GM23338 (cell line): ENCODE results near the gene BRME1.

Experiments used
- CREB1 ChIP-seq: fragments of 250-450 bp; sonication (Bioruptor Pico); IDR thresholded peaks from 2 replicates; pipeline ENCODE4 v1.5.0; 2020; ENCODE audit warnings: low read depth, mild to moderate bottlenecking, moderate library complexity
- EZH2 ChIP-seq: fragments of 200-600 bp; sonication (generic); IDR thresholded peaks from one replicate; pipeline ENCODE4 v1.8.0; 2017; ENCODE audit warnings: antibody characterized with exemption, mild to moderate bottlenecking, low read depth; ENCODE audit not compliant: unreplicated experiment
- EZH2phosphoT487 ChIP-seq: fragments of 200-600 bp; sonication (generic); IDR thresholded peaks from one replicate; pipeline ENCODE4 v1.8.1; 2018; ENCODE audit warnings: antibody characterized with exemption; ENCODE audit not compliant: unreplicated experiment
- JUNB ChIP-seq: IDR thresholded peaks from one replicate; pipeline ENCODE4 v1.6.1; 2016; ENCODE audit warnings: antibody characterized with exemption; ENCODE audit not compliant: unreplicated experiment
- NANOG ChIP-seq: IDR thresholded peaks from 2 replicates; pipeline ENCODE4 v1.6.1; 2016; ENCODE audit warnings: antibody characterized with exemption, borderline replicate concordance
- POLR2AphosphoS5 ChIP-seq: IDR thresholded peaks from 2 replicates; pipeline ENCODE4 v1.6.1; 2016; ENCODE audit warnings: antibody characterized with exemption, low read depth
- STAT1 ChIP-seq: IDR thresholded peaks from one replicate; pipeline ENCODE4 v1.6.1; 2016; ENCODE audit warnings: antibody characterized with exemption; ENCODE audit not compliant: unreplicated experiment
- ZNF331 ChIP-seq: fragments of 250-450 bp; sonication (Bioruptor Pico); IDR thresholded peaks from 2 replicates; pipeline ENCODE4 v1.5.0; 2020; ENCODE audit warnings: low read depth, mild to moderate bottlenecking, moderate library complexity
- TF ChIP-seq, protein P1 (sequence below), 2 experiments: fragments of 200-600 bp in 1 of 2; sonication (generic) in 1 of 2; conservative IDR thresholded peaks; 2 replicates each; pipeline versions ENCODE4 v1.5.1 to v1.6.1; 2016 to 2017; ENCODE audit warnings: antibody characterized with exemption in 2 of 2, low read depth in 2 of 2, mild to moderate bottlenecking in 2 of 2, moderate library complexity in 1 of 2
- TF ChIP-seq, protein P2 (sequence below): fragments of 250-450 bp; sonication (Bioruptor Pico); IDR thresholded peaks from 2 replicates; pipeline ENCODE4 v1.5.0; 2020; ENCODE audit warnings: mild to moderate bottlenecking, moderate library complexity
- TF ChIP-seq, protein P3 (sequence below): IDR thresholded peaks from one replicate; pipeline ENCODE4 v1.6.1; 2018; ENCODE audit warnings: antibody characterized with exemption; ENCODE audit not compliant: unreplicated experiment
- TF ChIP-seq, protein P4 (sequence below): IDR thresholded peaks from 2 replicates; pipeline ENCODE4 v1.6.1; 2016; ENCODE audit warnings: antibody characterized with exemption

DNA sequence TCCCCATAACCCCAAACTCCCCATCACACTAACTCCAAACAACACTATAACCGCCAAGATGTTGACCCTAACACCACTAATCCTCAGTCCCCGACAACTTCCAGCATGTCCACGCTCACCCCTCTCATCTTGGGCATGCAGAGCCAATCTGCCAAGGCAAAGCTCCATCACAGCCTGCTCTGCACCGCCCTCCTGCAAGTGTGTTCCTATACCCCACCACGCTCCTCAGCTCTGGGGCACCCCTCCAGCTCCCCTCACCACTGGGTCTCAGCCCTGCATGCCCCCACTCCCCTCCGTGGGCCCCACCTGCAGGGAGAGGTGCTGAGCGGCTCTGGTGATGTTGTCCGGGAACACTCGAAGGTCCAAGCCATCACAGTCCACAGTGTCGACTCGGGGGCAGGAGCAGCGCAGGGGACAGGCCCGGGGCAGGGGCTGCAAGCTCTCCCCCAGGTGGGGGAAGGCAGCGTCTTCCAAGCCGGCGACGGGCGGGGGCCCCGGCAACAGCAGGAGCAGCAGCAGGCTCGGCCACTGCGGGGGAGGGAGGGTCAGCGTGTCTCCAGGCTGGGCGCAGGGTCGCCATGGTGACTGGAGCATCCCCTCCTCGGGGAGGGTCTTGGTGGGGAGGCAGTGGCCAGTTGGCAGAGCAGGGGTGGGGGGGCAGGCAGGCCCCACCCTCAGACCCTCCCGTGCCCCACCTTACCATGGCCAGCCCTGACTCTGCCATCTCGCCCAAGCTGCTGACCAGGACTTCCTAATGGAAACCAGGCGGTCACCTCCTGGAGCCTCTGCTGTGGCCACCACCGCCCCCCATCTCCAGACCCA is 31.8 kb upstream of the BRME1 start:
- TF ChIP-seq EZH2 = no peak
- no peak for TF ChIP-seq POLR2AphosphoS5
- TF ChIP-seq, protein P1, sequence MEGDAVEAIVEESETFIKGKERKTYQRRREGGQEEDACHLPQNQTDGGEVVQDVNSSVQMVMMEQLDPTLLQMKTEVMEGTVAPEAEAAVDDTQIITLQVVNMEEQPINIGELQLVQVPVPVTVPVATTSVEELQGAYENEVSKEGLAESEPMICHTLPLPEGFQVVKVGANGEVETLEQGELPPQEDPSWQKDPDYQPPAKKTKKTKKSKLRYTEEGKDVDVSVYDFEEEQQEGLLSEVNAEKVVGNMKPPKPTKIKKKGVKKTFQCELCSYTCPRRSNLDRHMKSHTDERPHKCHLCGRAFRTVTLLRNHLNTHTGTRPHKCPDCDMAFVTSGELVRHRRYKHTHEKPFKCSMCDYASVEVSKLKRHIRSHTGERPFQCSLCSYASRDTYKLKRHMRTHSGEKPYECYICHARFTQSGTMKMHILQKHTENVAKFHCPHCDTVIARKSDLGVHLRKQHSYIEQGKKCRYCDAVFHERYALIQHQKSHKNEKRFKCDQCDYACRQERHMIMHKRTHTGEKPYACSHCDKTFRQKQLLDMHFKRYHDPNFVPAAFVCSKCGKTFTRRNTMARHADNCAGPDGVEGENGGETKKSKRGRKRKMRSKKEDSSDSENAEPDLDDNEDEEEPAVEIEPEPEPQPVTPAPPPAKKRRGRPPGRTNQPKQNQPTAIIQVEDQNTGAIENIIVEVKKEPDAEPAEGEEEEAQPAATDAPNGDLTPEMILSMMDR (conservative IDR thresholded peaks at IDR 0.05; ENCODE audit: low read depth in 2 of 2) = no peak
- TF ChIP-seq ZNF331 (CRISPR knock-in tag) = no peak
- no peak for TF ChIP-seq JUNB
- TF ChIP-seq, protein P2, sequence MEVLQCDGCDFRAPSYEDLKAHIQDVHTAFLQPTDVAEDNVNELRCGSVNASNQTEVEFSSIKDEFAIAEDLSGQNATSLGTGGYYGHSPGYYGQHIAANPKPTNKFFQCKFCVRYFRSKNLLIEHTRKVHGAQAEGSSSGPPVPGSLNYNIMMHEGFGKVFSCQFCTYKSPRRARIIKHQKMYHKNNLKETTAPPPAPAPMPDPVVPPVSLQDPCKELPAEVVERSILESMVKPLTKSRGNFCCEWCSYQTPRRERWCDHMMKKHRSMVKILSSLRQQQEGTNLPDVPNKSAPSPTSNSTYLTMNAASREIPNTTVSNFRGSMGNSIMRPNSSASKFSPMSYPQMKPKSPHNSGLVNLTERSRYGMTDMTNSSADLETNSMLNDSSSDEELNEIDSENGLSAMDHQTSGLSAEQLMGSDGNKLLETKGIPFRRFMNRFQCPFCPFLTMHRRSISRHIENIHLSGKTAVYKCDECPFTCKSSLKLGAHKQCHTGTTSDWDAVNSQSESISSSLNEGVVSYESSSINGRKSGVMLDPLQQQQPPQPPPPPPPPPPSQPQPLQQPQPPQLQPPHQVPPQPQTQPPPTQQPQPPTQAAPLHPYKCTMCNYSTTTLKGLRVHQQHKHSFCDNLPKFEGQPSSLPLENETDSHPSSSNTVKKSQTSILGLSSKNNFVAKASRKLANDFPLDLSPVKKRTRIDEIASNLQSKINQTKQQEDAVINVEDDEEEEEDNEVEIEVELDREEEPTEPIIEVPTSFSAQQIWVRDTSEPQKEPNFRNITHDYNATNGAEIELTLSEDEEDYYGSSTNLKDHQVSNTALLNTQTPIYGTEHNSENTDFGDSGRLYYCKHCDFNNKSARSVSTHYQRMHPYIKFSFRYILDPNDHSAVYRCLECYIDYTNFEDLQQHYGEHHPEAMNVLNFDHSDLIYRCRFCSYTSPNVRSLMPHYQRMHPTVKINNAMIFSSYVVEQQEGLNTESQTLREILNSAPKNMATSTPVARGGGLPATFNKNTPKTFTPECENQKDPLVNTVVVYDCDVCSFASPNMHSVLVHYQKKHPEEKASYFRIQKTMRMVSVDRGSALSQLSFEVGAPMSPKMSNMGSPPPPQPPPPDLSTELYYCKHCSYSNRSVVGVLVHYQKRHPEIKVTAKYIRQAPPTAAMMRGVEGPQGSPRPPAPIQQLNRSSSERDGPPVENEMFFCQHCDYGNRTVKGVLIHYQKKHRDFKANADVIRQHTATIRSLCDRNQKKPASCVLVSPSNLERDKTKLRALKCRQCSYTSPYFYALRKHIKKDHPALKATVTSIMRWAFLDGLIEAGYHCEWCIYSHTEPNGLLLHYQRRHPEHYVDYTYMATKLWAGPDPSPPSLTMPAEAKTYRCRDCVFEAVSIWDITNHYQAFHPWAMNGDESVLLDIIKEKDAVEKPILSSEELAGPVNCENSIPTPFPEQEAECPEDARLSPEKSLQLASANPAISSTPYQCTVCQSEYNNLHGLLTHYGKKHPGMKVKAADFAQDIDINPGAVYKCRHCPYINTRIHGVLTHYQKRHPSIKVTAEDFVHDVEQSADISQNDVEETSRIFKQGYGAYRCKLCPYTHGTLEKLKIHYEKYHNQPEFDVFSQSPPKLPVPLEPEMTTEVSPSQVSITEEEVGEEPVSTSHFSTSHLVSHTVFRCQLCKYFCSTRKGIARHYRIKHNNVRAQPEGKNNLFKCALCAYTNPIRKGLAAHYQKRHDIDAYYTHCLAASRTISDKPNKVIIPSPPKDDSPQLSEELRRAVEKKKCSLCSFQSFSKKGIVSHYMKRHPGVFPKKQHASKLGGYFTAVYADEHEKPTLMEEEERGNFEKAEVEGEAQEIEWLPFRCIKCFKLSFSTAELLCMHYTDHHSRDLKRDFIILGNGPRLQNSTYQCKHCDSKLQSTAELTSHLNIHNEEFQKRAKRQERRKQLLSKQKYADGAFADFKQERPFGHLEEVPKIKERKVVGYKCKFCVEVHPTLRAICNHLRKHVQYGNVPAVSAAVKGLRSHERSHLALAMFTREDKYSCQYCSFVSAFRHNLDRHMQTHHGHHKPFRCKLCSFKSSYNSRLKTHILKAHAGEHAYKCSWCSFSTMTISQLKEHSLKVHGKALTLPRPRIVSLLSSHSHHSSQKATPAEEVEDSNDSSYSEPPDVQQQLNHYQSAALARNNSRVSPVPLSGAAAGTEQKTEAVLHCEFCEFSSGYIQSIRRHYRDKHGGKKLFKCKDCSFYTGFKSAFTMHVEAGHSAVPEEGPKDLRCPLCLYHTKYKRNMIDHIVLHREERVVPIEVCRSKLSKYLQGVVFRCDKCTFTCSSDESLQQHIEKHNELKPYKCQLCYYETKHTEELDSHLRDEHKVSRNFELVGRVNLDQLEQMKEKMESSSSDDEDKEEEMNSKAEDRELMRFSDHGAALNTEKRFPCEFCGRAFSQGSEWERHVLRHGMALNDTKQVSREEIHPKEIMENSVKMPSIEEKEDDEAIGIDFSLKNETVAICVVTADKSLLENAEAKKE (CRISPR knock-in tag) = no peak
- no peak for TF ChIP-seq NANOG
- TF ChIP-seq, protein P3, sequence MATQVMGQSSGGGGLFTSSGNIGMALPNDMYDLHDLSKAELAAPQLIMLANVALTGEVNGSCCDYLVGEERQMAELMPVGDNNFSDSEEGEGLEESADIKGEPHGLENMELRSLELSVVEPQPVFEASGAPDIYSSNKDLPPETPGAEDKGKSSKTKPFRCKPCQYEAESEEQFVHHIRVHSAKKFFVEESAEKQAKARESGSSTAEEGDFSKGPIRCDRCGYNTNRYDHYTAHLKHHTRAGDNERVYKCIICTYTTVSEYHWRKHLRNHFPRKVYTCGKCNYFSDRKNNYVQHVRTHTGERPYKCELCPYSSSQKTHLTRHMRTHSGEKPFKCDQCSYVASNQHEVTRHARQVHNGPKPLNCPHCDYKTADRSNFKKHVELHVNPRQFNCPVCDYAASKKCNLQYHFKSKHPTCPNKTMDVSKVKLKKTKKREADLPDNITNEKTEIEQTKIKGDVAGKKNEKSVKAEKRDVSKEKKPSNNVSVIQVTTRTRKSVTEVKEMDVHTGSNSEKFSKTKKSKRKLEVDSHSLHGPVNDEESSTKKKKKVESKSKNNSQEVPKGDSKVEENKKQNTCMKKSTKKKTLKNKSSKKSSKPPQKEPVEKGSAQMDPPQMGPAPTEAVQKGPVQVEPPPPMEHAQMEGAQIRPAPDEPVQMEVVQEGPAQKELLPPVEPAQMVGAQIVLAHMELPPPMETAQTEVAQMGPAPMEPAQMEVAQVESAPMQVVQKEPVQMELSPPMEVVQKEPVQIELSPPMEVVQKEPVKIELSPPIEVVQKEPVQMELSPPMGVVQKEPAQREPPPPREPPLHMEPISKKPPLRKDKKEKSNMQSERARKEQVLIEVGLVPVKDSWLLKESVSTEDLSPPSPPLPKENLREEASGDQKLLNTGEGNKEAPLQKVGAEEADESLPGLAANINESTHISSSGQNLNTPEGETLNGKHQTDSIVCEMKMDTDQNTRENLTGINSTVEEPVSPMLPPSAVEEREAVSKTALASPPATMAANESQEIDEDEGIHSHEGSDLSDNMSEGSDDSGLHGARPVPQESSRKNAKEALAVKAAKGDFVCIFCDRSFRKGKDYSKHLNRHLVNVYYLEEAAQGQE = no peak
- no peak for TF ChIP-seq CREB1 (CRISPR knock-in tag)
- no peak for TF ChIP-seq EZH2phosphoT487
- no peak for TF ChIP-seq STAT1
- TF ChIP-seq, protein P4, sequence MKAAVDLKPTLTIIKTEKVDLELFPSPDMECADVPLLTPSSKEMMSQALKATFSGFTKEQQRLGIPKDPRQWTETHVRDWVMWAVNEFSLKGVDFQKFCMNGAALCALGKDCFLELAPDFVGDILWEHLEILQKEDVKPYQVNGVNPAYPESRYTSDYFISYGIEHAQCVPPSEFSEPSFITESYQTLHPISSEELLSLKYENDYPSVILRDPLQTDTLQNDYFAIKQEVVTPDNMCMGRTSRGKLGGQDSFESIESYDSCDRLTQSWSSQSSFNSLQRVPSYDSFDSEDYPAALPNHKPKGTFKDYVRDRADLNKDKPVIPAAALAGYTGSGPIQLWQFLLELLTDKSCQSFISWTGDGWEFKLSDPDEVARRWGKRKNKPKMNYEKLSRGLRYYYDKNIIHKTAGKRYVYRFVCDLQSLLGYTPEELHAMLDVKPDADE = no peak
